HG03432 (cell line): ENCODE data around the gene PHACTR3.

ENCODE experiments used
- ATAC-seq: cut with Tn5 transposase; IDR thresholded peaks from one replicate; pipeline ENCODE4 v1.9.1; 2021; ENCODE audit warnings: mild to moderate bottlenecking, moderate library complexity; ENCODE audit not compliant: unreplicated experiment

The PHACTR3 gene

GRCh38 chr20:59772931-59773913 is 168.9 kb downstream of the PHACTR3 start:
- no peak for ATAC-seq

GRCh38 chr20:59774204-59774641 is 169.9 kb downstream of the PHACTR3 start:
- no peak for ATAC-seq

- ATAC-seq = no peak
These were observed 170.8 kb downstream of the PHACTR3 start for GRCh38 chr20:59774921-59775686.

GRCh38 chr20:59775687-59776055 is 171.3 kb downstream of the PHACTR3 start:
- no peak for ATAC-seq

GRCh38 chr20:59776059-59776603 is 171.8 kb downstream of the PHACTR3 start:
- no peak for ATAC-seq

DNA sequence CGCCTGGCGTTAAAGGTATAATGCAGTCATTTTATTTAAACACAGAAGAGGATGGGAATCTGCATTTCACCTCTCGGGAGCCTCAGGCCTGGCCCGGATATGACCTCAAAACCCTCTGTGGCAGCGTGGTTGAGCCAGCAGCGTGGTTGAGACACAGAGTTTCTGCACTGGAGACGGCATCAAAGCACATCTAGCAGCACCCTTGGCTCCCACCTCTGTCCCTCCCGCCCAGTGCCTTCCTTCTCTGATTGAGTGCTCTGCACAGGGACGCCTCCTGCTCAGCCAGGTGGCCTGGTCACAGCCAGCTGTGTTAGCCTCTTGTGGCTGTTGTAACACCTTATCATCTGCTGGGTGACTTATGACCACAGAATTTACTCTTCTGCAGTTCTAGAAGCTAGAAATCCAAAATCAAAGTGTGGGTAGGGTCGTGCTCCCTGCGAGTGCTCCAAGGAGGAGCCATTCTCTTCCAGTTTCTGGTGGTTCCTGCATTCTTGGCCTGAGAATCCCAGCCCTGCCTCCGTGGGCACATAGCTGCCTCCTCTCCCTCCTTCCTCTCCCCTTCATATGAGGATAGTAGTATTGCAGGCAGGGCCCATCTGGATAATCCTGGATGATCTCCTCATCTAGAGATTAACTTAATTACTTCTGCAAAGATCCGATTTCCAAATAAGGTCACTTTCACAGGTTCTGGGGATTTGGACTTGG is 172.4 kb downstream of the PHACTR3 start:
- no peak for ATAC-seq

- ATAC-seq = no peak
These were observed 173.0 kb downstream of the PHACTR3 start for GRCh38 chr20:59777331-59777725.

DNA sequence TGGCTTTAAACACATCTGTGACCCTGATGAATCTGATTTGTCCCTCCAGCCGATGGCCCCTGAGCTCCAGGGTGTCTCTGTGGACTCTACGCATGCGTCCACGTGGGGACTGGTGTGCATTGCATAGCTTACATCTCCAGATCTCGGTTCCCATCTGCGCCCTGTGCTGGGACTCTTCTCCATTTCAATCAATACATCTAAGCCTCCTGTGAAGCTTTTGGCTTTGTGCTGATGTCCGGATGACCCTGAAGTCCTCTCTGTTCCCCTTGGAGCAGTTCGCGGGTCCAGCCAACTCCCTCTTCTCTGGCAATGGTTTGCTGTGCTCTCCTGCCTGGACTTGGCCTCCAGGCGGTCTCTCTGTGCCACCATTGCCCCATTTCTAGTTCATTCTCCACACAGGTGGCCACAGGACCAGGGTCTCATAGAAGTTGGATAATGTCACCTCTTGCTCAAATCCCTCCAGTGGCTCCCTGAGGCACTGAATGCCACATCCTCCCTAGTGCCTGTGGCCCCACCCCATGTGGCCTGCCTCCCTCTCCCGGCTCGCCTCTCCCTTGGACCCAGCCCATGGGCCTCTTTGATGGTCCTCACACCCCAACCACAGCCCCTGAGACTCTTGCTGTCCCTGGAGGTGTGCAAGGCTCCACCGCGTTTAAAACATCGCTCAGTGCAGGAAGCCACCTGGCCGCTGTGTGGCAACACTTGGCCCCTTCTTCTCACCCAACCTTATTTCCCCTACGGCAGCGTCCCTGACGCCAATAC is 173.7 kb downstream of the PHACTR3 start:
- no peak for ATAC-seq

- no peak for ATAC-seq
These were observed 174.4 kb downstream of the PHACTR3 start for GRCh38 chr20:59778615-59779200.

GRCh38 chr20:59779656-59780380 is 175.5 kb downstream of the PHACTR3 start:
- no peak for ATAC-seq

- ATAC-seq = no peak
These were observed 176.3 kb downstream of the PHACTR3 start for GRCh38 chr20:59780494-59781185.

DNA sequence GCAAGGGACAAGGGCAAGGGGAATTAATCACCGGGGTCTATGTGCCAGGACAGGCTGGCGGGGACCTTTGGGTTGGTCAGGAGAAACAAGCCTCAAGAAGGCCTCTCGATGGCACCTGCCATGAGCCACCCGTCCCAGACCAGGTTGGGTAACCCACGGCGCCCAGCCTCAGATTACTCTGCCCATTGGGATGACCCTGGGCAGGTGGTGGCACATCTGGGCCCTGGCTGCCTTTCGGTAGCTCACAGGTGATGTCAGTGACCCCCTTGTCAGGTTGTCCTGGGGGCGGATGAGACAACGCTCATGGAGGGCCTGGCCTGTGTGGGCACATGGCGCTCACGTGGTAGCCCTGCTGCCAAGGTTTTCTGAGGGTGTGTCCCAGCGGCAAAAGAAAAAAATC is 176.9 kb downstream of the PHACTR3 start:
- ATAC-seq = no peak

DNA sequence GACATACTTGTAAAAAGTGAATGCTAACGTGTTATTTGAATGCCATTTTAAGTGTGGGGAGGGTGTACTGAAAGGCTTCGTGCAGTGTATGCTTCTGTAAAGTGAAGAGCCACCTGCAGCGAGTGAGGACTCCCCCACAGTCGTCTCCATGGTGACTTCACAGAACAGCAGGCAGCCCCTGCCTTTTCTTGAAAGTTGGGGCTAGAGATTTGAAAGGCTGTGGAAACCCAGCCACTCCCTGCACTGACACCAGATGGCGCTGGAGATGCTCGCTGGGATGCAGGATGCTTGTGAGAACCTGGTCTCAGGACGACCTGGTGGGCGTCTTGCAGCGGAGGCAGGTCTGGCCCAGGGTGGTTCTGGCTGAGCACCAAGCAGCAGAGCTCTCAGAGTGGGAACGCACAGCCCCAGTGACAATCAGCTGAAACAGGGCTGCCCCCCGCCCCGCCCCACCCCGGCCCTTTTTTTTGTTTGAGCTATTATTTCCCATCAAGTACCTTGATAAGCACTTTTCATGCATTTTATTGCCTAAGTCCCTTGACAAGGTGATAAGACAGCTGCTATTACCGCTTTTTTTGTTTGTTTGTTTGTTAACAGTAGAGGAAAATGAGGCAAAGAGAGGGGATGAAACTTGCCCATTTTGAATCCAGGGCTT is 178.8 kb downstream of the PHACTR3 start:
- peak; percentile 62 for ATAC-seq

- no peak for ATAC-seq
These were observed 179.3 kb downstream of the PHACTR3 start for GRCh38 chr20:59783641-59784010.

GRCh38 chr20:59784365-59784764 is 180.0 kb downstream of the PHACTR3 start:
- ATAC-seq = no peak

- no peak for ATAC-seq
These were observed 180.7 kb downstream of the PHACTR3 start for GRCh38 chr20:59784791-59785668.

DNA sequence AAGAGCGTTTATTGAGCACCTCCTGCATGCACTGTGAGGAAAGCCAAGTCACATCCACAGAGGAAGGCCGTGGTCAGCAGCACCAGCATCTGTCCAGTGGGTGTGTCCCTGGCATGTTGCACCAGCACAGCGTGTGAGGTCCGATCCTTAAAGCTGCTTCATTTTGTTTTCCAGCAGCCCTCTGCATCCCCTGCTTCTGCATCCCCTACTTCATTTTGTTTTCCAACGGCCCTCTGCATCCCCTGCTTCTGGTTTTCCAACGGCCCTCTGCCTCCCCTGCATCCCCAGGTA is 181.3 kb downstream of the PHACTR3 start:
- ATAC-seq = no peak
